Activated naive CD8-positive, alpha-beta T cell (primary cell): ENCODE measurements around the gene SLC9A4.

Source experiments
- H3K27ac Mint-ChIP-seq: one replicate; pipeline ENCODE4 v1.8.0; 2021; ENCODE audit warnings: mixed read lengths
- H3K27me3 Mint-ChIP-seq: one replicate; pipeline ENCODE4 v1.8.0; 2021; ENCODE audit warnings: mixed read lengths
- H3K36me3 Mint-ChIP-seq: one replicate; pipeline ENCODE4 v1.8.0; 2021; ENCODE audit warnings: mixed read lengths
- H3K4me1 Mint-ChIP-seq: one replicate; pipeline ENCODE4 v1.8.0; 2021; ENCODE audit warnings: low read depth, mixed read lengths
- H3K4me3 Mint-ChIP-seq: one replicate; pipeline ENCODE4 v1.8.0; 2021; ENCODE audit warnings: mild to moderate bottlenecking, mixed read lengths
- H3K9me3 Mint-ChIP-seq: one replicate; pipeline ENCODE4 v1.8.0; 2021; ENCODE audit warnings: low read depth, mixed read lengths

SLC9A4 gene

GRCh38 chr2:102505290-102505689, 32.3 kb downstream of the SLC9A4 start:
- Mint-ChIP-seq H3K4me3 (no peak overlapping the region), H3K27ac (no peak overlapping the region), H3K4me1 (peaks cover 8% of the 10 kb centered on the region), H3K9me3 (peaks cover 3% of the 10 kb centered on the region), H3K27me3 (peaks cover 14% of the 10 kb centered on the region), H3K36me3 (no peaks in the 10 kb centered on the region)

DNA sequence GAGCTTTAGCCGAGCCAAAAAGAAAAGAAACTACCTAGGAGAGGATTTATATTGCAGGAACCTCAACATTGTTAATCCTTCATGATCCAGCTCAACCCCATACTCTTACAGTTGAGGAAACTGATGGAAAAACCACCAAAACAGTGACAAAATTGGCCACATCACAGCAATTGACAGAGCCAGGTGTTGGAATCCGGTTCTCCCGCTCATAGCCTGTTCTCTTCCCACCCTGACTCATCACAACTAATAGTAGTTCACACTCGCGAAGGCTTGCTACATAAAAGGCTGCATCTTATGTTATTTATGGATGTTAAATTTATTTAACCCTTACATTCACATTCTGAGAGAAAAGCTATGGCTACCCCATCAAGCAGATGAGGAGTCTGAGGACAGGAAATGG, 33.7 kb downstream of the SLC9A4 start:
- Mint-ChIP-seq H3K36me3 (no peaks in the 10 kb centered on the region), H3K4me1 (peaks cover 8% of the 10 kb centered on the region), H3K4me3 (no peak overlapping the region), H3K9me3 (peaks cover 3% of the 10 kb centered on the region), H3K27me3 (peaks cover 14% of the 10 kb centered on the region), H3K27ac (no peak overlapping the region)

DNA sequence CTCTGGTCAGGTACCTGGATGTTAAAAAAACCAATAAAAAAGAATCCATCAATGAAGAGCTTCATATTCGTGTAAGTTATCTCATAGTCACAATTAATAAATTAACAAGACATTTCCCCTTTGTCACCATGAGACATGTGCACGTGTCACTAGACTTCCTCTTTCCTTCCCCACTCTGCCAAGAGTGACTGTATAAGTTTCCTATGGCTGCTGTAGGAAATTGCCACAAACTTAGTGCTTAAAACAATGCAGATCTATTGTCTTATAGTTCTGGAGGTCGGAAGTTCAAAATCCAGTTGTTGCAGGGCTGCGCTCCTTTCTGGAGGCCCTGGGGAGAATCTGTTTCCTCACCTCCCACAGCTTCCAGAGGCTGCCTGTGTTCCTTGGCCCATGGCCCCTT, 35.8 kb downstream of the SLC9A4 start:
- peaks cover 8% of the 10 kb centered on the region for H3K4me1 Mint-ChIP-seq
- H3K27me3 Mint-ChIP-seq, result peaks cover 17% of the 10 kb centered on the region
- H3K36me3 Mint-ChIP-seq, result no peaks in the 10 kb centered on the region
- H3K4me3 Mint-ChIP-seq, result no peak overlapping the region
- H3K9me3 Mint-ChIP-seq, result peaks cover 3% of the 10 kb centered on the region
- no peak overlapping the region for H3K27ac Mint-ChIP-seq

GRCh38 chr2:102509749-102510148, 36.7 kb downstream of the SLC9A4 start:
- Mint-ChIP-seq H3K4me1 (peaks cover 8% of the 10 kb centered on the region), H3K4me3 (no peak overlapping the region), H3K36me3 (no peaks in the 10 kb centered on the region), H3K27me3 (peaks cover 17% of the 10 kb centered on the region), H3K9me3 (peaks cover 3% of the 10 kb centered on the region), H3K27ac (no peak overlapping the region)

DNA sequence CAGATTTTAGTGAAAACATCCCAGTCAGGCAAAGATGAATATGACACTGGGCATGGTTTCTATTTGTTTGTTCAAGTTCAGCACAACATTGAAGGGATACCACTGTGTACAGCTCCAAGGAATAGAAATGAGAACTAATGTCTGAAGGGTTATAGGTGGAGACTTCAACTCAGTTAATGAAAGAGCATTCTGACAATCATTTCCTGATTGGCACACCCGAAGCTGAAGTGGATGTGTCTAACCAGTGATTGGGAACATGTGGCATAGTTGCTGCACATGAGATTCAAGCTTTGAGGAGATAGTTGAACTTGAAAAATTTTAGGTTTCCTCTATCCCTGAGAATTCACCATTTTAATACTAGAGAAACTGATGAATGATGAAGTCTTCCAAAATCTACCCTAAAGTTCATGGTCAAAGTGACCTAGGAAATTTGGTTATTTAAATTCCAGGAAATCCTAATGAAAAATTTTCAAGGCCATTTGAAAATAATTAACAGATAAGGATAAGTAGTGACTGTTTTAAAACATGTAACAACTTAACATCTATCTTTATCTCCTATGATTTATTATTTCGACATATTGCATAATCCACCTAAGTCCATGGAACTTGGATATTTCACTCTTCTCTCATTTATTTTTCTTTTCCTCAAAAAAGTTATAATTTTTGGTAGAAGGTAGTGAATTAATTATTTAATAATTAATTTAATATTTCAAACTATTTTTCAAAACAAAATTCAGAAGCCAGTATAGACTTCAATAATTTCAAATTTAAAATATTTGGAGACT, 38.0 kb downstream of the SLC9A4 start:
- no peak overlapping the region for H3K4me3 Mint-ChIP-seq
- no peaks in the 10 kb centered on the region for H3K36me3 Mint-ChIP-seq
- H3K27me3 Mint-ChIP-seq, result peaks cover 19% of the 10 kb centered on the region
- no peak overlapping the region for H3K27ac Mint-ChIP-seq
- H3K4me1 Mint-ChIP-seq, result peaks cover 8% of the 10 kb centered on the region
- peaks cover 3% of the 10 kb centered on the region for H3K9me3 Mint-ChIP-seq

GRCh38 chr2:102512161-102512560, 39.1 kb downstream of the SLC9A4 start:
- Mint-ChIP-seq H3K4me1 (peaks cover 8% of the 10 kb centered on the region), H3K27me3 (peaks cover 17% of the 10 kb centered on the region), H3K4me3 (no peak overlapping the region), H3K9me3 (peaks cover 3% of the 10 kb centered on the region), H3K27ac (peak overlapping the region; percentile 9), H3K36me3 (no peaks in the 10 kb centered on the region)

GRCh38 chr2:102513355-102513939, 40.4 kb downstream of the SLC9A4 start:
- peaks cover 15% of the 10 kb centered on the region for H3K27me3 Mint-ChIP-seq
- peaks cover 3% of the 10 kb centered on the region for H3K9me3 Mint-ChIP-seq
- no peak overlapping the region for H3K27ac Mint-ChIP-seq

DNA sequence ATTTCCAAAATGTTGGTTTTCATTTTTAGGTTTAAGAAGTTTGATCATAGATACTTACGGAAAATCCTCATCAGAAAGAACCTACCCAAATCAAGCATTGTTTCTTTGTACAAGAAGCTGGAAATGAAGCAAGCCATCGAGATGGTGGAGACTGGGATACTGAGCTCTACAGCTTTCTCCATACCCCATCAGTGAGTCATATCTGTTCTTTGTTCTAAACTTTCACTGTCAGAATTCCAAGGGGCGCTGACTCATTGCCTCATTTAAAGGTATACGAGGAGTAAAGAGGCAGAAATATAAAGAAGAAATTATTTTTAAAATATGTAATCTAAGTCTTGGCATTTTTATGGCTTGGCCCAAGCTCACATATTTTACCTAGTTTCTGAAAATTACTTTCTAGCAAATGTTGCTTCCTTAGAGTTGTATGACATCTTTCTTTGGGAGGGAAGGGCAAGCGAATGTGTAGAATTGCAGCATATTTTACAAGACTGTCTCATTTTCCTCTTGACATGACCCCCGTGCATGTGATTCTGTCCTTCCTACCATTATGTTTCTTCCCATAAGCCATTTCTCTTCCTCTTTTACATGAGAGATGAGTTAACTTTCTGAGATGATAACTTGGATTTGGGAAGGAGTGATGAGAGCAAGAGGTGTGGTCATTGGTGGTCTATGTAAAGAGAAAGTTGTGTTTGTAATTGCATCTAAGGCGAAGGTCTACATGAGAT, 41.2 kb downstream of the SLC9A4 start:
- H3K27me3 Mint-ChIP-seq, result peaks cover 13% of the 10 kb centered on the region
- no peak overlapping the region for H3K27ac Mint-ChIP-seq
- H3K9me3 Mint-ChIP-seq, result peaks cover 3% of the 10 kb centered on the region
- no peak overlapping the region for H3K4me3 Mint-ChIP-seq
- H3K4me1 Mint-ChIP-seq, result peaks cover 8% of the 10 kb centered on the region
- H3K36me3 Mint-ChIP-seq, result no peaks in the 10 kb centered on the region

More at GRCh38 chr2:102513355-102513939, 40.4 kb downstream of the SLC9A4 start:
- Mint-ChIP-seq H3K36me3 (no peaks in the 10 kb centered on the region), H3K4me3 (no peak overlapping the region), H3K4me1 (peaks cover 8% of the 10 kb centered on the region)

GRCh38 chr2:102515851-102516250, 42.8 kb downstream of the SLC9A4 start:
- Mint-ChIP-seq H3K27me3 (peaks cover 9% of the 10 kb centered on the region), H3K9me3 (no peaks in the 10 kb centered on the region), H3K36me3 (no peaks in the 10 kb centered on the region), H3K4me1 (no peaks in the 10 kb centered on the region), H3K4me3 (no peak overlapping the region), H3K27ac (no peak overlapping the region)

- Mint-ChIP-seq H3K4me1 (no peaks in the 10 kb centered on the region), H3K36me3 (no peaks in the 10 kb centered on the region), H3K27ac (no peak overlapping the region), H3K27me3 (peaks cover 2% of the 10 kb centered on the region), H3K4me3 (no peak overlapping the region), H3K9me3 (no peaks in the 10 kb centered on the region)
Observed at GRCh38 chr2:102518170-102518569, 45.1 kb downstream of the SLC9A4 start.

DNA sequence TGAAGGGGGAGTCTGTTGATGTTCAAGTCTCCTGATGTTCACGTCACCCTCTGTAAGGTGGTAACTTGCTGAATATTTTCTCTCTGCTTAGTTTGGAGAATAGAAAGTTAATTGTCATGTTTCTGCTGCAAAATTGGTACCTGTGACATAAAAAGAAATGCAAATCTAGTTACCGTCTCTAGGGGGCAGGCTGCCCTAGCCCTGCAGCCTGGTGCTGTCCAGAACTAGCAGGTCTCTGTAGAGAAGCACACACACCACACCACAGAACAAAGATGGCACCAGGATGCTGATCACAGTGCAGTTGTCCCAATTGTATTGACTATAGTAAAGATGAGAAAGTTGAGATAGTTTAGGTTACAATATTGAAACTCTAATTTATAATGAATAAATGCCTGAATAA, 47.0 kb downstream of the SLC9A4 start:
- Mint-ChIP-seq H3K4me1 (no peaks in the 10 kb centered on the region), H3K27me3 (peaks cover 3% of the 10 kb centered on the region), H3K9me3 (no peaks in the 10 kb centered on the region), H3K4me3 (no peak overlapping the region), H3K36me3 (no peaks in the 10 kb centered on the region), H3K27ac (no peak overlapping the region)

- no peaks in the 10 kb centered on the region for H3K36me3 Mint-ChIP-seq
Observed at GRCh38 chr2:102520801-102521200, 47.8 kb downstream of the SLC9A4 start.

DNA sequence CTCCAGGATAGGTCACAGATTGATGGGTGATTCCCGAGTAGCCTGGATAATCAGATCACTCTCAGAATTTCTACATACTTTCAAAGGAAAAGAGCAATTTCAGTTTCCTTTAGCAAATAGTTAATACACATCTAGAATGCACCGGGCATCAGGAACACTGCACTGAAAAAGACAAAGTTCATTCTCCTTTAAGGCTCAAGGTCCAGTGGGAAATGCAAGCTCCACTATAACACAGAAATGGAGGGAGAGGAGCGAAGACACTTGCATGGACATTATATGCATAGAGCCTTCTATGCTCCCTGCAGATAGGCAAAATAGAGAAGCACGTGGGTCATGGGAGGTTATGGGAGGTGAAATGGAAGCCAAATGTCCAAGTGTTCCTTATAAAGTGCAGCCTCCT, 49.1 kb downstream of the SLC9A4 start:
- no peaks in the 10 kb centered on the region for H3K4me1 Mint-ChIP-seq
- no peak overlapping the region for H3K4me3 Mint-ChIP-seq
- peaks cover 3% of the 10 kb centered on the region for H3K27me3 Mint-ChIP-seq
- no peaks in the 10 kb centered on the region for H3K9me3 Mint-ChIP-seq
- H3K36me3 Mint-ChIP-seq, result no peaks in the 10 kb centered on the region
- no peak overlapping the region for H3K27ac Mint-ChIP-seq

More at GRCh38 chr2:102520801-102521200, 47.8 kb downstream of the SLC9A4 start:
- Mint-ChIP-seq H3K27me3 (peaks cover 1% of the 10 kb centered on the region), H3K9me3 (no peaks in the 10 kb centered on the region), H3K4me3 (no peak overlapping the region), H3K4me1 (no peaks in the 10 kb centered on the region), H3K27ac (no peak overlapping the region)

- no peak overlapping the region for H3K4me3 Mint-ChIP-seq
- no peak overlapping the region for H3K27ac Mint-ChIP-seq
Observed at GRCh38 chr2:102522890-102523289, 49.9 kb downstream of the SLC9A4 start.

GRCh38 chr2:102523651-102524050, 50.6 kb downstream of the SLC9A4 start:
- Mint-ChIP-seq H3K36me3 (no peaks in the 10 kb centered on the region), H3K4me3 (no peak overlapping the region), H3K27me3 (peaks cover 3% of the 10 kb centered on the region), H3K9me3 (no peaks in the 10 kb centered on the region), H3K4me1 (no peaks in the 10 kb centered on the region), H3K27ac (no peak overlapping the region)

More at GRCh38 chr2:102522890-102523289, 49.9 kb downstream of the SLC9A4 start:
- H3K36me3 Mint-ChIP-seq, result no peaks in the 10 kb centered on the region
- H3K4me1 Mint-ChIP-seq, result no peaks in the 10 kb centered on the region
- no peaks in the 10 kb centered on the region for H3K9me3 Mint-ChIP-seq
- peaks cover 3% of the 10 kb centered on the region for H3K27me3 Mint-ChIP-seq
